Measurements from ENCODE around the gene LONRF2. TPM values are rescaled to one million over a fixed set of nuclear protein-coding genes. Genes with fewer than 3 reads are reported as not detected.

The LONRF2 gene
- total RNA-seq, 1 experiment from 2014 or later = 2.7 TPM

- no peak overlapping the region for H3K9ac ChIP-seq (ENCODE audit: extremely low read depth, insufficient read length, low read length)
- H4K8ac ChIP-seq (replicated peaks; ENCODE audit: insufficient read length, low read depth, low read length) = no peak overlapping the region
- H3K4me1 Mint-ChIP-seq = peaks cover 17 to 18% of the 10 kb centered on the region in 2 experiments
- H3K27ac Mint-ChIP-seq = no peak overlapping the region
- H3K4me1 ChIP-seq (ENCODE audit: insufficient read depth, low read length) = no peaks in the 10 kb centered on the region
- no peak overlapping the region for H2BK20ac ChIP-seq (ENCODE audit: low read depth, low read length, poor library complexity, severe bottlenecking)
- H2BK5ac ChIP-seq (ENCODE audit: insufficient read length, low read length) = no peak overlapping the region
- TF ChIP-seq CTCF (conservative IDR thresholded peaks at IDR 0.05) = no peak
- no peaks in the 10 kb centered on the region for H3K79me2 ChIP-seq (ENCODE audit: insufficient read depth, low read length)
- no peak overlapping the region for H3K18ac ChIP-seq (ENCODE audit: insufficient read length, low read depth, low read length)
- peaks cover 2% of the 10 kb centered on the region; the same call in 1 of the 2 replicates for H3K27me3 Mint-ChIP-seq (ENCODE audit: low read depth)
- H3K56ac ChIP-seq (ENCODE audit: insufficient read length, low read depth, low read length) = no peak overlapping the region
- H2AFZ ChIP-seq (ENCODE audit: low read length) = no peak overlapping the region
- no peak overlapping the region for H3K23ac ChIP-seq (ENCODE audit: insufficient read length, low read depth, low read length)
- no peak overlapping the region for H2AK5ac ChIP-seq (ENCODE audit: insufficient read length, low read length)
- no peak overlapping the region for H4K5ac ChIP-seq (ENCODE audit: insufficient read length, low read depth, low read length)
- peaks cover 15 to 54% (median 22%) of the 10 kb centered on the region in 3 experiments for H3K36me3 Mint-ChIP-seq (ENCODE audit: insufficient read depth in 1 of 3, low read depth in 3 of 3)
- no peak overlapping the region for H3K4me3 Mint-ChIP-seq
- H3K4me2 ChIP-seq (ENCODE audit: insufficient read depth, insufficient read length, low read length) = no peak overlapping the region
- no peak overlapping the region for H3K14ac ChIP-seq (ENCODE audit: insufficient read depth, low read length)
- no peaks in the 10 kb centered on the region for H3K27me3 ChIP-seq (ENCODE audit: insufficient read depth, low read length)
- no peak overlapping the region for H3K4ac ChIP-seq (ENCODE audit: low read depth, low read length)
- no peaks in the 10 kb centered on the region for H3K9me3 ChIP-seq (ENCODE audit: control insufficient read depth, low read depth, low read length)
- no peak overlapping the region for H2BK15ac ChIP-seq (ENCODE audit: low read depth, low read length)
- peaks cover 45 to 49% of the 10 kb centered on the region in 2 experiments for H3K9me3 Mint-ChIP-seq
- no peak overlapping the region for H2BK12ac ChIP-seq (ENCODE audit: insufficient read length, low read depth, low read length)
- H3K23me2 ChIP-seq (ENCODE audit: insufficient read length, low read depth, low read length, poor library complexity, severe bottlenecking) = no peaks in the 10 kb centered on the region
- no peak overlapping the region for H3T11ph ChIP-seq (ENCODE audit: low read length)
- no peaks in the 10 kb centered on the region for H4K20me1 ChIP-seq (ENCODE audit: control insufficient read depth, insufficient read depth, insufficient read length)
- H3K27ac ChIP-seq (ENCODE audit: insufficient read length, low read depth, low read length) = no peak overlapping the region
- H3K79me1 ChIP-seq (ENCODE audit: insufficient read depth, low read depth, low read length, poor library complexity, severe bottlenecking) = no peaks in the 10 kb centered on the region
- no peak overlapping the region for H4K91ac ChIP-seq (ENCODE audit: insufficient read length, low read depth, low read length)
- no peak for DNase-seq
- no peak overlapping the region for H2BK120ac ChIP-seq (ENCODE audit: low read depth, low read length, poor library complexity, severe bottlenecking)
Observed at GRCh38 chr2:100359576-100359975, 37.3 kb upstream of the LONRF2 start.

Measured in H9 (cell line).